H1 (cell line): ENCODE measurements around the gene ZNF451.

Experiments used
- EP300 ChIP-seq, 2 experiments: IDR thresholded peaks; 1 replicate in 1 of 2; 2 replicates in 1 of 2; pipeline ENCODE4 v1.6.1; 2011 to 2012; ENCODE audit warnings: low read depth in 2 of 2, low read length in 2 of 2, mild to moderate bottlenecking in 2 of 2, borderline replicate concordance in 1 of 2, inconsistent platforms in 1 of 2, moderate library complexity in 1 of 2
- NRF1 ChIP-seq: IDR thresholded peaks from 2 replicates; pipeline ENCODE4 v1.6.1; 2011; ENCODE audit warnings: mild to moderate bottlenecking, low read depth, low read length, improper control_type of control experiment
- POLR2A ChIP-seq, 2 experiments: IDR thresholded peaks; 1 replicate in 1 of 2; 2 replicates in 1 of 2; pipeline ENCODE4 v1.6.1; 2011; ENCODE audit warnings: low read depth in 2 of 2, low read length in 2 of 2, mild to moderate bottlenecking in 2 of 2; ENCODE audit errors: control extremely low read depth in 1 of 2
- RFX5 ChIP-seq: IDR thresholded peaks from 2 replicates; pipeline ENCODE4 v1.6.1; 2011; ENCODE audit warnings: low read depth, low read length, improper control_type of control experiment, borderline replicate concordance
- TAF1 ChIP-seq: IDR thresholded peaks from 2 replicates; pipeline ENCODE4 v1.6.1; 2011; ENCODE audit warnings: mild to moderate bottlenecking, low read depth, low read length
- ZNF274 ChIP-seq: IDR thresholded peaks from 2 replicates; pipeline ENCODE4 v1.7.0; 2012; ENCODE audit warnings: low read length, borderline replicate concordance; ENCODE audit errors: extremely low read depth
- TF ChIP-seq, protein P1 (sequence below), 3 experiments: IDR thresholded peaks; 1 replicate in 2 of 3; 2 replicates in 1 of 3; pipeline versions ENCODE4 v1.5.1 to v1.6.1; 2011; ENCODE audit warnings: low read length in 3 of 3, mild to moderate bottlenecking in 3 of 3, inconsistent platforms in 2 of 3, low read depth in 1 of 3, moderate library complexity in 1 of 3; ENCODE audit not compliant: insufficient read depth in 1 of 3; ENCODE audit errors: control extremely low read depth in 1 of 3

DNA sequence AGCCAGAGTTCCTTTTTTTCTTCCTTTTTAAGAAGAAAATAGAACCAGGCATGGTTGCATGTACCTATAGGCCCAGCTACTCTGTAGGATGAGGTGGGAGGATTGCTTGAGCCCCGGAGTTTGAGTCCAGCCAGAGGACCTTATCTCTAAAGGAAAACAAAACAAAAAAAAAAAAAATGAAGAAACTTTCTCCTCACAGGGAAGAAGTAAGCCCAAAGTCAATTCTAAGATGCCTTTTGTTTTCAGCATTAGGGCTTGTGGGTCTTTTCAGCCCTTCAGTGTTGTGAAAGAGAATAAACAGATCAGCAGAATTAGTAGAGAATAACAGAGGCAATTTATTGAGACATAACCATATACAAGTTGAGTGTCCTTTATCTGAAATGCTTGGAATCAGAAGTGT is 26.8 kb downstream of the ZNF451 start:
- TF ChIP-seq ZNF274 (no peak), POLR2A (IDR thresholded peaks at IDR 0.05; ENCODE audit: control extremely low read depth in 1 of 2, low read depth in 2 of 2, low read length in 2 of 2) (no peak), EP300 (IDR thresholded peaks at IDR 0.05; ENCODE audit: borderline replicate concordance in 1 of 2, low read depth in 2 of 2, low read length in 2 of 2) (no peak), TAF1 (no peak), RFX5 (no peak), NRF1 (no peak)
- TF ChIP-seq, protein P1, sequence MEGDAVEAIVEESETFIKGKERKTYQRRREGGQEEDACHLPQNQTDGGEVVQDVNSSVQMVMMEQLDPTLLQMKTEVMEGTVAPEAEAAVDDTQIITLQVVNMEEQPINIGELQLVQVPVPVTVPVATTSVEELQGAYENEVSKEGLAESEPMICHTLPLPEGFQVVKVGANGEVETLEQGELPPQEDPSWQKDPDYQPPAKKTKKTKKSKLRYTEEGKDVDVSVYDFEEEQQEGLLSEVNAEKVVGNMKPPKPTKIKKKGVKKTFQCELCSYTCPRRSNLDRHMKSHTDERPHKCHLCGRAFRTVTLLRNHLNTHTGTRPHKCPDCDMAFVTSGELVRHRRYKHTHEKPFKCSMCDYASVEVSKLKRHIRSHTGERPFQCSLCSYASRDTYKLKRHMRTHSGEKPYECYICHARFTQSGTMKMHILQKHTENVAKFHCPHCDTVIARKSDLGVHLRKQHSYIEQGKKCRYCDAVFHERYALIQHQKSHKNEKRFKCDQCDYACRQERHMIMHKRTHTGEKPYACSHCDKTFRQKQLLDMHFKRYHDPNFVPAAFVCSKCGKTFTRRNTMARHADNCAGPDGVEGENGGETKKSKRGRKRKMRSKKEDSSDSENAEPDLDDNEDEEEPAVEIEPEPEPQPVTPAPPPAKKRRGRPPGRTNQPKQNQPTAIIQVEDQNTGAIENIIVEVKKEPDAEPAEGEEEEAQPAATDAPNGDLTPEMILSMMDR (IDR thresholded peaks at IDR 0.05; ENCODE audit: control extremely low read depth in 1 of 3, insufficient read depth in 1 of 3, low read depth in 1 of 3, low read length in 3 of 3): no peak
